A549 (cell line): Measurements from ENCODE around the gene IL22. TPM values are rescaled to one million over a fixed set of nuclear protein-coding genes. Genes with fewer than 3 reads are reported as not detected.

Experiments
- ATAC-seq, 2 experiments: fragments of 200-7000 bp in 1 of 2; fragments of >200 bp in 1 of 2; cut with Nextera tagmentation in 1 of 2; cut with Tn5 transposase in 1 of 2; 3 replicates each; pipeline versions ENCODE4 v1.8.0 to v1.9.1; 2018 to 2020; ENCODE audit warnings: mild to moderate bottlenecking in 1 of 2, moderate library complexity in 1 of 2
- CTCF ChIA-PET: fragments of 300-600 bp; sonication (Branson Sonifier 250); formaldehyde crosslinking; extraction: SDS; loops from one replicate; lab custom pipeline; 2021; ENCODE audit warnings: antibody characterized with exemption, inconsistent platforms; lab: Yijun Ruan, JAX
- POLR2A ChIA-PET: fragments of 350-600 bp; formaldehyde crosslinking; extraction: SDS; loops from one replicate; lab custom pipeline; 2021; ENCODE audit warnings: antibody characterized with exemption, inconsistent platforms; lab: Yijun Ruan, JAX
- DNase-seq, 2 experiments: peaks; one replicate each; pipeline versions ENCODE4 v3.0.0 to v3.0.0-alpha.2; 2011 to 2016; ENCODE audit warnings: low read depth in 1 of 2, low spot score in 1 of 2
- FAIRE-seq: peaks from 2 replicates; lab custom pipeline; 2011; peaks lifted over from hg19 to GRCh38; lab: Jason Lieb, UNC
- H3K27ac ChIP-seq, 2 experiments: fragments of >200 bp; sonication (Bioruptor Twin); formaldehyde crosslinking; 3 replicates each; pipeline ENCODE4 v1.5.1; 2016 to 2017
- H3K4me1 ChIP-seq: fragments of >200 bp; sonication (Bioruptor Twin); formaldehyde crosslinking; 3 replicates; pipeline ENCODE4 v1.6.1; 2016
- H3K4me2 ChIP-seq: fragments of >200 bp; sonication (Bioruptor Twin); formaldehyde crosslinking; 3 replicates; pipeline ENCODE4 v1.6.1; 2016
- H3K4me3 ChIP-seq: fragments of >200 bp; sonication (Bioruptor Twin); formaldehyde crosslinking; 3 replicates; pipeline ENCODE4 v1.5.1; 2016
- H3K9me3 ChIP-seq: fragments of >200 bp; sonication (Bioruptor Twin); formaldehyde crosslinking; 3 replicates; pipeline ENCODE4 v1.6.1; 2016
- CBX2 ChIP-seq: fragments of 200-600 bp; sonication (generic); IDR thresholded peaks from 2 replicates; pipeline ENCODE4 v1.6.1; 2016; ENCODE audit warnings: low read depth, mild to moderate bottlenecking, borderline replicate concordance
- CHD2 ChIP-seq: fragments of 150-350 bp; IDR thresholded peaks from 2 replicates; pipeline ENCODE4 v1.6.1; 2014; ENCODE audit warnings: low read length; ENCODE audit not compliant: partially characterized antibody
- CHD4 ChIP-seq: fragments of 200-600 bp; sonication (generic); IDR thresholded peaks from 2 replicates; pipeline ENCODE4 v1.6.1; 2016; ENCODE audit warnings: antibody characterized with exemption, mild to moderate bottlenecking, borderline replicate concordance
- EP300 ChIP-seq, 2 experiments: fragments of >200 bp; sonication (Bioruptor Twin); formaldehyde crosslinking; IDR thresholded peaks; 2 replicates in 1 of 2; 3 replicates in 1 of 2; pipeline ENCODE4 v1.6.1; 2016 to 2017
- FOSL2 ChIP-seq, 2 experiments: fragments of 450-650 bp in 1 of 2; fragments of >200 bp in 1 of 2; sonication (Bioruptor Twin) in 1 of 2; formaldehyde crosslinking; IDR thresholded peaks; 2 replicates each; pipeline versions ENCODE4 v1.5.0 to v1.6.1; 2016 to 2020; ENCODE audit warnings: mild to moderate bottlenecking in 1 of 2, moderate library complexity in 1 of 2
- FOXS1 ChIP-seq: fragments of 250-450 bp; sonication (Bioruptor Pico); IDR thresholded peaks from 2 replicates; pipeline ENCODE4 v1.5.0; 2020; ENCODE audit warnings: mild to moderate bottlenecking, moderate library complexity
- GATA3 ChIP-seq: IDR thresholded peaks from 2 replicates; pipeline ENCODE4 v1.6.1; 2012; ENCODE audit warnings: borderline replicate concordance
- JUN ChIP-seq, 2 experiments: fragments of >200 bp; sonication (Bioruptor Twin); formaldehyde crosslinking; IDR thresholded peaks; 2 replicates in 1 of 2; 3 replicates in 1 of 2; pipeline ENCODE4 v1.6.1; 2016 to 2017
- KDM5A ChIP-seq: fragments of 200-600 bp; sonication (generic); IDR thresholded peaks from 2 replicates; pipeline ENCODE4 v1.6.1; 2016; ENCODE audit warnings: antibody characterized with exemption, mild to moderate bottlenecking
- MAFK ChIP-seq: fragments of 450-650 bp; IDR thresholded peaks from 2 replicates; pipeline ENCODE4 v1.6.1; 2014; ENCODE audit not compliant: partially characterized antibody
- POLR2A ChIP-seq: IDR thresholded peaks from 2 replicates; pipeline ENCODE4 v1.6.1; 2012; ENCODE audit warnings: mild to moderate bottlenecking, low read length
- RARB ChIP-seq: fragments of 250-450 bp; sonication (Bioruptor Pico); IDR thresholded peaks from 2 replicates; pipeline ENCODE4 v1.8.0; 2021; ENCODE audit warnings: mild to moderate bottlenecking, moderate library complexity
- SMC3 ChIP-seq: fragments of >200 bp; sonication (Bioruptor Twin); formaldehyde crosslinking; IDR thresholded peaks from 3 replicates; pipeline ENCODE4 v1.6.1; 2018; ENCODE audit warnings: inconsistent platforms
- TP53 ChIP-seq: fragments of 250-450 bp; sonication (Bioruptor Pico); IDR thresholded peaks from 2 replicates; pipeline ENCODE4 v1.5.0; 2021; ENCODE audit warnings: mild to moderate bottlenecking, moderate library complexity
- ZC3H11A ChIP-seq: fragments of 450-650 bp; IDR thresholded peaks from 2 replicates; pipeline ENCODE4 v1.6.1; 2014; ENCODE audit warnings: antibody characterized with exemption, mild to moderate bottlenecking
- ZNF302 ChIP-seq: fragments of 250-450 bp; sonication (Bioruptor Pico); IDR thresholded peaks from 2 replicates; pipeline ENCODE4 v1.9.0; 2021; ENCODE audit warnings: inconsistent platforms, mild to moderate bottlenecking, moderate library complexity
- ZSCAN20 ChIP-seq: fragments of 250-450 bp; sonication (Bioruptor Pico); IDR thresholded peaks from 2 replicates; pipeline ENCODE4 v1.8.0; 2022; ENCODE audit warnings: mild to moderate bottlenecking, moderate library complexity
- WGBS: methylation state at CpG from one replicate; pipeline ENCODE4 v1.1.6; 2017; ENCODE audit errors: missing lambda C conversion rate; 5-methylcytosine and 5-hydroxymethylcytosine counted together
- polyA plus RNA-seq, 4 experiments: library from polyadenylated mRNA; depleted of rRNA in 3 of 4; stranded (reverse); fragments of >200 nt; fragmentation: RNase III in 1 of 4; extraction: RNeasy Plus Mini Kit Qiagen cat#74134 plus additional on column Dnase treatment in 1 of 4; gene quantifications; 2 replicates in 3 of 4; 3 replicates in 1 of 4; pipeline ENCODE4 v1.2.3, GENCODE V29; 2011 to 2017
- TF ChIP-seq, protein P1 (sequence below): fragments of 250-450 bp; sonication (Bioruptor Pico); IDR thresholded peaks from 2 replicates; pipeline ENCODE4 v1.5.0; 2020; ENCODE audit warnings: low read depth, mild to moderate bottlenecking, moderate library complexity
- TF ChIP-seq, protein P2 (sequence below): fragments of 150-350 bp; IDR thresholded peaks from 2 replicates; pipeline ENCODE4 v1.6.1; 2014; ENCODE audit warnings: low read depth, mild to moderate bottlenecking, low read length
- TF ChIP-seq, protein P3 (sequence below): fragments of 250-450 bp; sonication (Bioruptor Pico); IDR thresholded peaks from 2 replicates; pipeline ENCODE4 v1.5.0; 2021; ENCODE audit warnings: mild to moderate bottlenecking, moderate library complexity, borderline replicate concordance
- TF ChIP-seq, protein P4 (sequence below): fragments of 450-650 bp; IDR thresholded peaks from 2 replicates; pipeline ENCODE4 v1.6.1; 2014; ENCODE audit warnings: antibody characterized with exemption

IL22 gene
- polyA plus RNA-seq, 2 of the 4 experiments (the other 2 are of a cell fraction): not detected

DNA sequence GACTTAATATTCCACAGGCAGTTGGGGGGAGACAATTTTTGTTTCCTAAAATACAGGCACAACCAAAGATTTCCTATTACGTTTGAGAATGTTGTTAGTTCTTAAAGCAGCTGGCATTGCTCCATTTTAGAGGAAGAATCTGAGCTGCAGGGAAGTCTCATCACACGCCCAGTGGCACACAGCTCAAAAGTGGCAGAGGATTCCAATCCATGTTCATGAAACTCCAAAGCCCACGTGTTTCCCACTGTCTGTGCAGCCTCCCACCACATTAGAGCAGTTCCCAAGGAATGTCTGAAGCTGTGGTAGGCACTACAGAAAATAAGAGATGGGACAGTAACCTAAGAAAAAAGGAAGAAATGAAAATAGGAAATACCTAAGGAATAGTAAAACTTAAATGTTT, 21.7 kb downstream of the IL22 start:
- ChIA-PET CTCF (interaction anchor here (0.7 to 4.2 kb wide), 4 partner anchors 9 to 85 kb away, joined by 3 to 34 read pairs (median 4); no protein-coding TSS in a partner anchor), POLR2A (no interaction called here)
- Histone ChIP-seq H3K9me3 (no peaks in the 10 kb centered on the region), H3K4me3 (no peak overlapping the region), H3K4me1 (no peaks in the 10 kb centered on the region; the same call in 2 of the 3 replicates), H3K27ac (no peak overlapping the region), H3K4me2 (no peak overlapping the region)
- ATAC-seq (no peak), FAIRE-seq (no peak), DNase-seq (no peak)
- 16% methylated on average over 3 of the region's 3 CpGs for WGBS
- TF ChIP-seq, protein P1, sequence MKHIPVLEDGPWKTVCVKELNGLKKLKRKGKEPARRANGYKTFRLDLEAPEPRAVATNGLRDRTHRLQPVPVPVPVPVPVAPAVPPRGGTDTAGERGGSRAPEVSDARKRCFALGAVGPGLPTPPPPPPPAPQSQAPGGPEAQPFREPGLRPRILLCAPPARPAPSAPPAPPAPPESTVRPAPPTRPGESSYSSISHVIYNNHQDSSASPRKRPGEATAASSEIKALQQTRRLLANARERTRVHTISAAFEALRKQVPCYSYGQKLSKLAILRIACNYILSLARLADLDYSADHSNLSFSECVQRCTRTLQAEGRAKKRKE (CRISPR knock-in tag): no peak
- no peak for TF ChIP-seq KDM5A
- TF ChIP-seq ZNF302 (CRISPR knock-in tag): no peak
- no peak for TF ChIP-seq POLR2A
- TF ChIP-seq, protein P2, sequence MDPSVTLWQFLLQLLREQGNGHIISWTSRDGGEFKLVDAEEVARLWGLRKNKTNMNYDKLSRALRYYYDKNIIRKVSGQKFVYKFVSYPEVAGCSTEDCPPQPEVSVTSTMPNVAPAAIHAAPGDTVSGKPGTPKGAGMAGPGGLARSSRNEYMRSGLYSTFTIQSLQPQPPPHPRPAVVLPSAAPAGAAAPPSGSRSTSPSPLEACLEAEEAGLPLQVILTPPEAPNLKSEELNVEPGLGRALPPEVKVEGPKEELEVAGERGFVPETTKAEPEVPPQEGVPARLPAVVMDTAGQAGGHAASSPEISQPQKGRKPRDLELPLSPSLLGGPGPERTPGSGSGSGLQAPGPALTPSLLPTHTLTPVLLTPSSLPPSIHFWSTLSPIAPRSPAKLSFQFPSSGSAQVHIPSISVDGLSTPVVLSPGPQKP: no peak
- TF ChIP-seq SMC3: no peak

DNA sequence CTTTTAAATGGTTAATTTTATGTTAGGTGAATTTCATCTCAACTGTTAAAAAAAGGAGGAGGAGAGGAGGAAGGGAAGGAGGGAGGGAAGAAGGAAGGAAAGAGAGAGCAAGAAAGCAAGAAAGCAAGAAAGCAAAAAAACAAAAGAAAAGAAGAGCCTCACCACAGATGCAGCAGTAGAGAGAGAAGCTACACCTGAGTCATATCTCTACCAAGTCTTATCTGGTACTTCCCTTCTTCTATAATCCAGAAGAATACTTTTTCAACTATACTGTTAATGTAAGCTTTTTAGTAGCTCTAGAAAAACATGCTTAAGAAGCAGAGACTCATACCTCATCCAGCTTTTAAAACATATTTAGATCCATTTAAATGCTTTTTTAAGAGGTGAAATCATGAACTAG, 22.2 kb downstream of the IL22 start:
- H3K27ac ChIP-seq: no peak overlapping the region
- POLR2A ChIA-PET: no interaction called here
- no peaks in the 10 kb centered on the region for H3K4me1 ChIP-seq
- CTCF ChIA-PET: interaction anchor here (0.7 to 4.2 kb wide), 2 partner anchors 8 to 73 kb away, joined by 3 to 34 read pairs; no protein-coding TSS in a partner anchor
- TF ChIP-seq MAFK: no peak
- no peak for TF ChIP-seq KDM5A
- no peak for TF ChIP-seq FOXS1 (CRISPR knock-in tag)
- no peak for TF ChIP-seq GATA3
- TF ChIP-seq POLR2A: no peak
- no peak for TF ChIP-seq FOSL2 (IDR thresholded peaks at IDR 0.05)
- no peak for TF ChIP-seq FOSL2 (CRISPR knock-in tag; IDR thresholded peaks at IDR 0.05)
- no peak for TF ChIP-seq ZSCAN20
- TF ChIP-seq TP53: no peak
- TF ChIP-seq EP300 (IDR thresholded peaks at IDR 0.05): no peak
- TF ChIP-seq, protein P3, sequence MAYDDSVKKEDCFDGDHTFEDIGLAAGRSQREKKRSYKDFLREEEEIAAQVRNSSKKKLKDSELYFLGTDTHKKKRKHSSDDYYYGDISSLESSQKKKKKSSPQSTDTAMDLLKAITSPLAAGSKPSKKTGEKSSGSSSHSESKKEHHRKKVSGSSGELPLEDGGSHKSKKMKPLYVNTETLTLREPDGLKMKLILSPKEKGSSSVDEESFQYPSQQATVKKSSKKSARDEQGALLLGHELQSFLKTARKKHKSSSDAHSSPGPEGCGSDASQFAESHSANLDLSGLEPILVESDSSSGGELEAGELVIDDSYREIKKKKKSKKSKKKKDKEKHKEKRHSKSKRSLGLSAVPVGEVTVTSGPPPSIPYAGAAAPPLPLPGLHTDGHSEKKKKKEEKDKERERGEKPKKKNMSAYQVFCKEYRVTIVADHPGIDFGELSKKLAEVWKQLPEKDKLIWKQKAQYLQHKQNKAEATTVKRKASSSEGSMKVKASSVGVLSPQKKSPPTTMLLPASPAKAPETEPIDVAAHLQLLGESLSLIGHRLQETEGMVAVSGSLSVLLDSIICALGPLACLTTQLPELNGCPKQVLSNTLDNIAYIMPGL (CRISPR knock-in tag): no peak
- no peak for TF ChIP-seq CHD4
- TF ChIP-seq ZC3H11A: no peak
- TF ChIP-seq JUN (IDR thresholded peaks at IDR 0.05): no peak
- TF ChIP-seq CBX2: no peak
- no peak for TF ChIP-seq CHD2
- TF ChIP-seq, protein P2: no peak
- TF ChIP-seq, protein P4, sequence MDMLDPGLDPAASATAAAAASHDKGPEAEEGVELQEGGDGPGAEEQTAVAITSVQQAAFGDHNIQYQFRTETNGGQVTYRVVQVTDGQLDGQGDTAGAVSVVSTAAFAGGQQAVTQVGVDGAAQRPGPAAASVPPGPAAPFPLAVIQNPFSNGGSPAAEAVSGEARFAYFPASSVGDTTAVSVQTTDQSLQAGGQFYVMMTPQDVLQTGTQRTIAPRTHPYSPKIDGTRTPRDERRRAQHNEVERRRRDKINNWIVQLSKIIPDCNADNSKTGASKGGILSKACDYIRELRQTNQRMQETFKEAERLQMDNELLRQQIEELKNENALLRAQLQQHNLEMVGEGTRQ: no peak
- TF ChIP-seq RARB (CRISPR knock-in tag): no peak
- ATAC-seq: no peak
- no peak overlapping the region for H3K4me3 ChIP-seq
- FAIRE-seq: no peak
- DNase-seq: no peak
- no peaks in the 10 kb centered on the region for H3K9me3 ChIP-seq
- no peak overlapping the region for H3K4me2 ChIP-seq
